Central memory CD8-positive, alpha-beta T cell (primary cell): ENCODE data around the gene CPEB1.
"Not testable (repeated sequence)": the region's sequence is repeated elsewhere in the genome, so short reads cannot be mapped to it uniquely, and the experiment has no call there.

ENCODE experiments used
- ATAC-seq: fragments of 150-1000 bp; cut with Tn5 transposase; replicated peaks from 2 replicates; pipeline ENCODE4 v1.10.0; 2022; ENCODE audit warnings: mild to moderate bottlenecking, moderate FRiP score, moderate number of reproducible peaks; ENCODE audit not compliant: poor library complexity, severe bottlenecking; ENCODE audit errors: extremely low read depth
- DNase-seq, 2 donors: peaks; one replicate each; pipeline ENCODE4 v3.0.0; 2021; ENCODE audit warnings: low spot score in 2 of 2
- H3K27ac Mint-ChIP-seq: one replicate; pipeline ENCODE4 v1.8.0; 2022; ENCODE audit warnings: low read depth, mild to moderate bottlenecking, moderate library complexity, mixed read lengths
- H3K27me3 Mint-ChIP-seq: one replicate; pipeline ENCODE4 v1.8.0; 2022; ENCODE audit warnings: mixed read lengths
- H3K36me3 Mint-ChIP-seq: one replicate; pipeline ENCODE4 v1.8.0; 2022; ENCODE audit warnings: mild to moderate bottlenecking, moderate library complexity, mixed read lengths; ENCODE audit not compliant: insufficient read depth
- H3K4me1 Mint-ChIP-seq: one replicate; pipeline ENCODE4 v1.8.0; 2022; ENCODE audit warnings: mixed read lengths
- H3K4me3 Mint-ChIP-seq: one replicate; pipeline ENCODE4 v1.8.0; 2022; ENCODE audit warnings: mild to moderate bottlenecking, moderate library complexity, mixed read lengths
- H3K9me3 Mint-ChIP-seq: one replicate; pipeline ENCODE4 v1.8.0; 2022; ENCODE audit warnings: mixed read lengths

Gene CPEB1

GRCh38 chr15:82535566-82536408 lies 111.4 kb downstream of the CPEB1 start:
- Mint-ChIP-seq H3K36me3 (peaks cover 58% of the 10 kb centered on the region), H3K27me3 (no peaks in the 10 kb centered on the region), H3K27ac (no peak overlapping the region), H3K4me1 (peaks cover 29% of the 10 kb centered on the region), H3K4me3 (no peak overlapping the region), H3K9me3 (no peaks in the 10 kb centered on the region)
- ATAC-seq (no peak), DNase-seq (no peak)

DNA sequence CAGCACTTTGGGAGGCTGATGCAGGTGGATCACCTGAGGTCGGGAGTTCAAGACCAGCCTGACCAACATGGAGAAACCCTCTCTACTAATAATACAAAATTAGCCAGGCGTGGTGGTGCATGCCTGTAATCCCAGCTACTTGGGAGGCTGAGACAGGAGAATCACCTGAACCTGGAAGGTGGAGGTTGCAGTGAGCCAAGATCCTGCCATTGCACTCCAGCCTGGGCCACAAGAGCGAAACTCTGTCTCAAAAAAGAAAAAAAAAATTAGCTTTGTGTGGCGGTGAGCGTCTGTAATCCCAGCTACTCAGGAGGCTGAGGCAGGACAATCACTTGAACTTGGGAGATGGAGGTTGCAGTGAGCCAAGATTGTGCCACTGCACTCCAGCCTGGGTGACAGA lies 112.0 kb downstream of the CPEB1 start:
- DNase-seq, ATAC-seq, H3K4me3 Mint-ChIP-seq, H3K9me3 Mint-ChIP-seq, H3K27me3 Mint-ChIP-seq, H3K27ac Mint-ChIP-seq: not testable (repeated sequence)
- Mint-ChIP-seq H3K36me3 (peaks cover 53% of the 10 kb centered on the region), H3K4me1 (peaks cover 27% of the 10 kb centered on the region)

- not testable (repeated sequence) for H3K27ac Mint-ChIP-seq, H3K4me3 Mint-ChIP-seq, H3K27me3 Mint-ChIP-seq, ATAC-seq, DNase-seq, H3K9me3 Mint-ChIP-seq
- peaks cover 46% of the 10 kb centered on the region for H3K36me3 Mint-ChIP-seq
- peaks cover 27% of the 10 kb centered on the region for H3K4me1 Mint-ChIP-seq
Observed at GRCh38 chr15:82534457-82534861, 112.7 kb downstream of the CPEB1 start.

DNA sequence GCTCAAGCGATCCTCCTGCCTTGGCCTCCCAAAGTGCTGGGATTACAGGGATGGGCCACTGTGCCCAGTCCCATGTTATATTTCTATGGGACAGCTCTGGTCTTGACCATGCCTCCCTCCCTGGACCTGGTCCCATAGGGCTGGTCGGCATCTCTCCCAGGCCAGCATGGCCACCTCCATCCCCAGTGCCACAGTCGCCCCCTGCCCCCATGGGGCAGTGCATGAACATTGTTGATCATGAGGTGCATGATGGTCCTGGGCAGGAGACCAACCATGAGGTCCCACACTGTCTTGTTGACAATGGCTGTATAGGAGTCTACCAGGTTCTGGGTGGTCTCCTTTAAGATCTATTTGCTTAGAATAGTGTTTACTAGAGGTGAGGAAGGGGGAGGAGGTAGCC lies 113.4 kb downstream of the CPEB1 start:
- Mint-ChIP-seq H3K27ac (no peak overlapping the region), H3K4me3 (no peak overlapping the region), H3K4me1 (peaks cover 20% of the 10 kb centered on the region), H3K27me3 (no peaks in the 10 kb centered on the region), H3K36me3 (peaks cover 41% of the 10 kb centered on the region), H3K9me3 (no peaks in the 10 kb centered on the region)
- no peak for DNase-seq
- ATAC-seq = no peak

- Mint-ChIP-seq H3K27me3 (no peaks in the 10 kb centered on the region), H3K4me1 (peaks cover 13% of the 10 kb centered on the region), H3K36me3 (peaks cover 34% of the 10 kb centered on the region), H3K4me3 (no peak overlapping the region), H3K9me3 (no peaks in the 10 kb centered on the region), H3K27ac (no peak overlapping the region)
- DNase-seq = no peak
- no peak for ATAC-seq
Observed at GRCh38 chr15:82532991-82533481, 114.1 kb downstream of the CPEB1 start.

DNA sequence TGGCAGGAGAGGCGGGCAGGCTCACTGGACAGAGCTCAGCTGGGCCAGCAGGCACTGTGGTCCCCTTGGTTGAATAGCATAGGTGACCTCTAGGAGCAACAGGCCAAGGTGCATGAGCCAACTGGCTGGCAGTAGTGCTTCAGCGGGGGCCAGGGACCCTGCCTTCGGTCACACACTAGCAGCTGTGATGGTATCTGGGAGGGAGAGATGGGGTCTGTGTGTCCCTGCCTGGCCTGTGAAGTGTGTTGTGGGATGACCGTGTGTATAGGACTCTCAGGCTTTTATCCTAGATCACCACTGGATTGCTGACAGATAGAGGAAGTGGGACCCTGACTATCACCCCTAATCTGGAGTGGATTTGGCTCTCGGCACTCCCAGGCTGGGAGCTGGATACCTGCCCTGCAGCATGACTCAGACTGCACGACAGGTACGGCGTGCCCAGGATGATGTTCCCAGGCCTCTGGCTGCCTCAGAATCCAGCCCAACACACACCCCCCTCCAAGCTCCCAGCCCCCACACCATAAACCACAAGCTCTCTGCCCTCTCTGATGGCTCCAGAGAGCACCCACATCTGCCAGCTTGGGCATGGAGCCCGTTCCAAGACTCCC lies 114.7 kb downstream of the CPEB1 start:
- Mint-ChIP-seq H3K4me1 (peaks cover 7% of the 10 kb centered on the region), H3K36me3 (peaks cover 28% of the 10 kb centered on the region), H3K27me3 (no peaks in the 10 kb centered on the region), H3K9me3 (no peaks in the 10 kb centered on the region), H3K4me3 (no peak overlapping the region), H3K27ac (no peak overlapping the region)
- DNase-seq (no peak), ATAC-seq (no peak)

DNA sequence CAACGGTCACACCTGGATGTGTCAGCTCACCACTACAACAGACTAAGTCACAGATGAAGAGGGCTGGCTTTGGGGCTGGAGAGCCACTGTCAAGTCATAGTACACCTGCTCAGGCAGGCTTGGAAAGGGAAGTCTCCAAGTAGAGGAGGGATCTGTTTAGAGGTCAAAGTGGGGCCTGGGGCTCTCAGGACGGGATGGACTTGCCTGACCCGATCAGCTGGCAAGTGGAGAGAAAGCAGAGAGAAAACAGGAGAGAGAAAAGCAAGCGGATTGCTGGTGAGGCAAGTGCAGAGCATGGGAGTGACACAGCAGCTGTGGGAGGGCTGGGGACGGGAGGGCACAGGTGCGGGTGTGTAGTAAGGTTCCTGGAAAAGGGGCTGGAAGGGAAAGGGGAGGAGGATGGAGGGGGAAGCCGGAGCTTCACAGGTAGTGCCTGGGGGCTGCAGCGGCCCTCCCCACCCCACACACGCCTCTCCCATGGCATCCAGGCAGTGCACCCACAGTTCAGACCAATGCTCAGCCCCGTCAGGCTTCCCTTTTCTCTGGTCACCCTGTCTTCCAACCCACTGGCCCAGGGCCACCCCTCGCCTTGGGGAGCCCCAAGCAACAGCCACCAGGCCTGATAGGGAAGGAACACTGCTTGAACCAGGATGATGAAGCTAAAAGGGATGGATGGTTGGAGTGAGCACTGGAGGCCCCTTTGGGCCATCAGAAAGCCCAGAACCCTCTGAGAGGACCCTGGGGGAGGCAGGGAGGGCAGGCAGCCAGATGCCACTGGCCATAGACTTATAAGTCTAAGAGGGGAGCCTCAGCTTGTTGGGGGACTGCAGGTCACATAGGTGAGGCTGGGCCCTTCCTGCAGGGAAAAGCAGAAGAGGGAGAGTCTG lies 115.4 kb downstream of the CPEB1 start:
- ATAC-seq = no peak
- H3K36me3 Mint-ChIP-seq = peaks cover 22% of the 10 kb centered on the region
- DNase-seq = no peak
- no peaks in the 10 kb centered on the region for H3K9me3 Mint-ChIP-seq
- peak overlapping the region; percentile 43 for H3K27ac Mint-ChIP-seq
- H3K4me1 Mint-ChIP-seq = peaks cover 6% of the 10 kb centered on the region
- no peak overlapping the region for H3K4me3 Mint-ChIP-seq
- no peaks in the 10 kb centered on the region for H3K27me3 Mint-ChIP-seq

- no peaks in the 10 kb centered on the region for H3K9me3 Mint-ChIP-seq
- H3K36me3 Mint-ChIP-seq = peaks cover 14% of the 10 kb centered on the region
- no peaks in the 10 kb centered on the region for H3K4me1 Mint-ChIP-seq
- ATAC-seq (peak; percentile 85), DNase-seq (peak; percentile 52 to 62)
- peak overlapping the region; percentile 43 for H3K27ac Mint-ChIP-seq
- H3K4me3 Mint-ChIP-seq = peak overlapping the region; percentile 9
- no peaks in the 10 kb centered on the region for H3K27me3 Mint-ChIP-seq
Observed at GRCh38 chr15:82530606-82531379, 116.4 kb downstream of the CPEB1 start.

DNA sequence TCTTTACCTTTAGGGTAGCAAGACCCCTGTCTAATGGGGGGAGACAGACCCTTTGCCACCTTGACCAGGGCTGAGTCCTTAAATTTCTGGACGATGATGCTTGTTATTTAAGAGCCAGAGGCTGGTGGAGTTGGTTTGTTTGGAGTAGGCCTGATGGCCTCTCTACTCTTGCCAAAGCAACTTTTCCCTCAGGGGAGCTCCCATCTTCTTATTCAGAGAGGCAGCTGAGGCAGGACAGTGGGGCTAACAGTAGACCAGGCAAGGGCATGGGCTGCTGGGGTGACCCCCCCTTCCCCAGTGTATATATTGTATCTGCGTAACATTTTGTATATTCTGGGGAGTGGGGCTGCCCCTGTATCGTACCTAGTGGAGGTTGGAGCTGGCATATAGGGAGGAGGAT lies 117.2 kb downstream of the CPEB1 start:
- H3K9me3 Mint-ChIP-seq = no peaks in the 10 kb centered on the region
- no peak overlapping the region for H3K27ac Mint-ChIP-seq
- no peak for DNase-seq
- no peak for ATAC-seq
- no peaks in the 10 kb centered on the region for H3K27me3 Mint-ChIP-seq
- H3K4me3 Mint-ChIP-seq = no peak overlapping the region
- no peaks in the 10 kb centered on the region for H3K4me1 Mint-ChIP-seq
- H3K36me3 Mint-ChIP-seq = peaks cover 10% of the 10 kb centered on the region

DNA sequence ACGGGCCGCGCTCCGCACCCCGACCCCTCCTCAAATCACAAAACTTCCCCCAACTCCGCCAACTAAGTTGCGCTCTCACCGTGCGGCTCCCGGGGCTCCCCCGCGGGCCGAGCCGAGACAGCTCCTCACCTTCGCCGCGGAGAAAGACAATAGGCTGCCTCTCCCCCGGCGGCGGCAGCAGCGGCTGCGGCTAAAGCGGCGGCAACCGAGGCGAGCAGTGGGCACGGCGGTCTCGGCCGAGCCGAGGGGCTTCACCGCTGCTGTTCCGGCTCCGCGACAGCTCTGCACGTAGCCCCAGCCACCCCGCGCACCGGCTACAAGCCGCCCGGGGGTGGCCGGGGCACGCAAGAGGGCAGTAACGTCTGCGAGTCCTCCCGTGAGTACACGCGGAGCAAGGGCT lies 133.6 kb downstream of the CPEB1 start:
- H3K9me3 Mint-ChIP-seq, H3K4me1 Mint-ChIP-seq, H3K4me3 Mint-ChIP-seq, DNase-seq, ATAC-seq, H3K27me3 Mint-ChIP-seq, H3K36me3 Mint-ChIP-seq, H3K27ac Mint-ChIP-seq: not testable (repeated sequence)

GRCh38 chr15:82507693-82508092 lies 139.5 kb downstream of the CPEB1 start:
- H3K4me3 Mint-ChIP-seq, H3K4me1 Mint-ChIP-seq, ATAC-seq, DNase-seq, H3K27me3 Mint-ChIP-seq, H3K36me3 Mint-ChIP-seq, H3K9me3 Mint-ChIP-seq, H3K27ac Mint-ChIP-seq: not testable (repeated sequence)

GRCh38 chr15:82507087-82507486 lies 140.1 kb downstream of the CPEB1 start:
- ATAC-seq, H3K27me3 Mint-ChIP-seq, H3K9me3 Mint-ChIP-seq, H3K36me3 Mint-ChIP-seq, H3K4me3 Mint-ChIP-seq, H3K4me1 Mint-ChIP-seq, H3K27ac Mint-ChIP-seq, DNase-seq: not testable (repeated sequence)
